WTC11 (cell line): ENCODE measurements around the gene HECW1. TPM values are rescaled to one million over a fixed set of nuclear protein-coding genes. Genes with fewer than 3 reads are reported as not detected.

Source experiments
- ATAC-seq: fragments of 200-7000 bp; cut with Tn5 transposase; 2 replicates; pipeline ENCODE4 v1.10.0; 2021; ENCODE audit warnings: mild to moderate bottlenecking, moderate library complexity
- CTCF ChIA-PET: fragments of 300-600 bp; sonication (Branson Sonifier 250); formaldehyde crosslinking; loops from one replicate; lab custom pipeline; 2021; ENCODE audit warnings: antibody characterized with exemption; lab: Charles Lee
- POLR2A ChIA-PET: fragments of 350-600 bp; sonication (Branson Sonifier 250); formaldehyde crosslinking; loops from one replicate; lab custom pipeline; 2021; ENCODE audit warnings: antibody characterized with exemption; lab: Charles Lee
- DNase-seq: peaks from one replicate; pipeline ENCODE4 v3.0.0; 2021; ENCODE audit warnings: low spot score
- H3K27ac Mint-ChIP-seq: 2 replicates; pipeline ENCODE4 v1.8.0; 2021; ENCODE audit warnings: mixed read lengths
- H3K27me3 Mint-ChIP-seq: 2 replicates; pipeline ENCODE4 v1.8.0; 2021; ENCODE audit warnings: low read depth, mild to moderate bottlenecking, moderate library complexity, mixed read lengths
- H3K36me3 Mint-ChIP-seq: 2 replicates; pipeline ENCODE4 v1.8.0; 2021; ENCODE audit warnings: mixed read lengths
- H3K4me1 Mint-ChIP-seq: 2 replicates; pipeline ENCODE4 v1.8.0; 2022; ENCODE audit warnings: mixed read lengths
- H3K4me3 Mint-ChIP-seq: 2 replicates; pipeline ENCODE4 v1.8.0; 2021; ENCODE audit warnings: mild to moderate bottlenecking, moderate library complexity, mixed read lengths
- H3K9me3 Mint-ChIP-seq: 2 replicates; pipeline ENCODE4 v1.8.0; 2021; ENCODE audit warnings: mixed read lengths
- CREB1 ChIP-seq: sonication (generic); formaldehyde crosslinking; IDR thresholded peaks from 2 replicates; pipeline ENCODE4 v1.8.0; 2023; ENCODE audit warnings: mild to moderate bottlenecking, missing genetic modification reagents
- ETV6 ChIP-seq: sonication (generic); formaldehyde crosslinking; IDR thresholded peaks from 2 replicates; pipeline ENCODE4 v1.8.1; 2022; ENCODE audit warnings: mild to moderate bottlenecking, missing genetic modification reagents
- GABPB1 ChIP-seq: sonication (generic); formaldehyde crosslinking; IDR thresholded peaks from 2 replicates; pipeline ENCODE4 v1.8.1; 2023; ENCODE audit warnings: mild to moderate bottlenecking, missing genetic modification reagents
- GTF2I ChIP-seq: fragments of 250-450 bp; sonication (Bioruptor Pico); conservative IDR thresholded peaks from 2 replicates; pipeline ENCODE4 v1.4.0; 2021; ENCODE audit warnings: mild to moderate bottlenecking
- NFATC4 ChIP-seq: fragments of 250-450 bp; sonication (Bioruptor Pico); IDR thresholded peaks from 2 replicates; pipeline ENCODE4 v1.9.0; 2021; ENCODE audit warnings: mild to moderate bottlenecking
- NR1H2 ChIP-seq: sonication (generic); formaldehyde crosslinking; IDR thresholded peaks from 2 replicates; pipeline ENCODE4 v1.9.0; 2021; ENCODE audit warnings: mild to moderate bottlenecking, moderate library complexity, missing genetic modification reagents
- NR3C1 ChIP-seq: sonication (generic); formaldehyde crosslinking; conservative IDR thresholded peaks from 2 replicates; pipeline ENCODE4 v1.8.1; 2023; ENCODE audit warnings: low read depth, mild to moderate bottlenecking, missing genetic modification reagents
- OVOL2 ChIP-seq: fragments of 250-450 bp; sonication (Bioruptor Pico); IDR thresholded peaks from 2 replicates; pipeline ENCODE4 v1.9.0; 2021; ENCODE audit warnings: mild to moderate bottlenecking, borderline replicate concordance
- PREB ChIP-seq: sonication (generic); formaldehyde crosslinking; IDR thresholded peaks from 2 replicates; pipeline ENCODE4 v1.8.1; 2022; ENCODE audit warnings: mild to moderate bottlenecking, missing genetic modification reagents, moderate library complexity, borderline replicate concordance
- RORB ChIP-seq: fragments of 250-450 bp; sonication (Bioruptor Pico); IDR thresholded peaks from 2 replicates; pipeline ENCODE4 v1.9.0; 2021; ENCODE audit warnings: mild to moderate bottlenecking
- SMAD3 ChIP-seq: sonication (generic); formaldehyde crosslinking; IDR thresholded peaks from 2 replicates; pipeline ENCODE4 v1.8.0; 2022; ENCODE audit warnings: missing genetic modification reagents, mild to moderate bottlenecking, borderline replicate concordance
- SOX15 ChIP-seq: fragments of 250-450 bp; sonication (Bioruptor Pico); IDR thresholded peaks from 2 replicates; pipeline ENCODE4 v1.9.0; 2021; ENCODE audit warnings: mild to moderate bottlenecking
- STAT6 ChIP-seq: sonication (generic); formaldehyde crosslinking; conservative IDR thresholded peaks from 2 replicates; pipeline ENCODE4 v1.8.1; 2023; ENCODE audit warnings: mild to moderate bottlenecking, low read depth, missing genetic modification reagents, moderate library complexity
- TCF7 ChIP-seq: sonication (generic); formaldehyde crosslinking; IDR thresholded peaks from 2 replicates; pipeline ENCODE4 v1.8.0; 2022; ENCODE audit warnings: mild to moderate bottlenecking, low read depth, missing genetic modification reagents, moderate library complexity
- TEAD1 ChIP-seq: sonication (generic); formaldehyde crosslinking; IDR thresholded peaks from 2 replicates; pipeline ENCODE4 v1.8.0; 2022; ENCODE audit warnings: mild to moderate bottlenecking, missing genetic modification reagents
- TP53 ChIP-seq: sonication (generic); formaldehyde crosslinking; IDR thresholded peaks from 2 replicates; pipeline ENCODE4 v1.8.1; 2023; ENCODE audit warnings: mild to moderate bottlenecking, missing genetic modification reagents
- ZNF263 ChIP-seq: sonication (generic); formaldehyde crosslinking; IDR thresholded peaks from 2 replicates; pipeline ENCODE4 v1.8.1; 2022; ENCODE audit warnings: low read depth, mild to moderate bottlenecking, moderate library complexity, missing genetic modification reagents
- ZNF512 ChIP-seq: sonication (generic); formaldehyde crosslinking; IDR thresholded peaks from 2 replicates; pipeline ENCODE4 v1.8.1; 2022; ENCODE audit warnings: missing genetic modification reagents, borderline replicate concordance
- total RNA-seq: library from RNA; stranded (reverse); gene quantifications from 3 replicates; pipeline ENCODE4 v1.2.3, GENCODE V29; 2021
- TF ChIP-seq, protein P1 (sequence below): sonication (generic); formaldehyde crosslinking; IDR thresholded peaks from 2 replicates; pipeline ENCODE4 v1.8.0; 2022; ENCODE audit warnings: missing genetic modification reagents
- TF ChIP-seq, protein P2 (sequence below): sonication (generic); formaldehyde crosslinking; IDR thresholded peaks from 2 replicates; pipeline ENCODE4 v1.8.0; 2022; ENCODE audit warnings: mild to moderate bottlenecking, missing genetic modification reagents
- TF ChIP-seq, protein P3 (sequence below): sonication (generic); formaldehyde crosslinking; IDR thresholded peaks from 2 replicates; pipeline ENCODE4 v1.8.1; 2022; ENCODE audit warnings: mild to moderate bottlenecking, moderate library complexity, missing genetic modification reagents
- TF ChIP-seq, protein P4 (sequence below): sonication (generic); formaldehyde crosslinking; IDR thresholded peaks from 2 replicates; pipeline ENCODE4 v1.8.1; 2023; ENCODE audit warnings: mild to moderate bottlenecking, missing genetic modification reagents
- TF ChIP-seq, protein P5 (sequence below): fragments of 250-450 bp; sonication (Bioruptor Pico); IDR thresholded peaks from 2 replicates; pipeline ENCODE4 v1.9.0; 2021; ENCODE audit warnings: moderate library complexity, mild to moderate bottlenecking, inconsistent platforms, borderline replicate concordance

Gene HECW1
- total RNA-seq, 1 experiment from 2014 or later, result 6.1 TPM

DNA sequence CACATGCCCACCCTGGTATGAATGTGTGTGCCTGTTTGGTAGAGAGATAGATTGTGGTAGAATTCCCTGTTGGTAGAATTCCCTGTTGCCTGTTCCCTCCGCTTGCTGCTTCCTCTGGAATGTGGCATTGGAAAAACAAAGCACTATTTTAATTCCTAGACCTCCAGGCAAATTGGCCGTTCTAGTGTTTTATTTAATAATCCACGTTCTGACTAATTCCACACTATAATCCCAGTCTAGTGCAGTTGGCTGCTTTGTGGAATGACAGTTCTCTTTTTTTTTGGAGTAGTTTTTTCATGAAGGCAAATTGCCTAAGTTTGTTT lies 2.0 kb downstream of the HECW1 start:
- ATAC-seq (no peak), DNase-seq (no peak)
- ChIA-PET POLR2A (interaction anchor here (0.7 kb wide), 1 partner anchor 12 kb away, joined by 4 read pairs; no protein-coding TSS in a partner anchor), CTCF (interaction anchor here (0.7 kb wide), 1 partner anchor 275 kb away, joined by 3 read pairs; no protein-coding TSS in a partner anchor)
- Mint-ChIP-seq H3K27me3 (peaks cover 23% of the 10 kb centered on the region), H3K9me3 (no peaks in the 10 kb centered on the region), H3K4me1 (peaks cover 63% of the 10 kb centered on the region), H3K4me3 (peak overlapping the region; percentile 76), H3K27ac (no peak overlapping the region), H3K36me3 (no peaks in the 10 kb centered on the region)
- no peak for TF ChIP-seq TCF7 (CRISPR knock-in tag)
- TF ChIP-seq, protein P1, sequence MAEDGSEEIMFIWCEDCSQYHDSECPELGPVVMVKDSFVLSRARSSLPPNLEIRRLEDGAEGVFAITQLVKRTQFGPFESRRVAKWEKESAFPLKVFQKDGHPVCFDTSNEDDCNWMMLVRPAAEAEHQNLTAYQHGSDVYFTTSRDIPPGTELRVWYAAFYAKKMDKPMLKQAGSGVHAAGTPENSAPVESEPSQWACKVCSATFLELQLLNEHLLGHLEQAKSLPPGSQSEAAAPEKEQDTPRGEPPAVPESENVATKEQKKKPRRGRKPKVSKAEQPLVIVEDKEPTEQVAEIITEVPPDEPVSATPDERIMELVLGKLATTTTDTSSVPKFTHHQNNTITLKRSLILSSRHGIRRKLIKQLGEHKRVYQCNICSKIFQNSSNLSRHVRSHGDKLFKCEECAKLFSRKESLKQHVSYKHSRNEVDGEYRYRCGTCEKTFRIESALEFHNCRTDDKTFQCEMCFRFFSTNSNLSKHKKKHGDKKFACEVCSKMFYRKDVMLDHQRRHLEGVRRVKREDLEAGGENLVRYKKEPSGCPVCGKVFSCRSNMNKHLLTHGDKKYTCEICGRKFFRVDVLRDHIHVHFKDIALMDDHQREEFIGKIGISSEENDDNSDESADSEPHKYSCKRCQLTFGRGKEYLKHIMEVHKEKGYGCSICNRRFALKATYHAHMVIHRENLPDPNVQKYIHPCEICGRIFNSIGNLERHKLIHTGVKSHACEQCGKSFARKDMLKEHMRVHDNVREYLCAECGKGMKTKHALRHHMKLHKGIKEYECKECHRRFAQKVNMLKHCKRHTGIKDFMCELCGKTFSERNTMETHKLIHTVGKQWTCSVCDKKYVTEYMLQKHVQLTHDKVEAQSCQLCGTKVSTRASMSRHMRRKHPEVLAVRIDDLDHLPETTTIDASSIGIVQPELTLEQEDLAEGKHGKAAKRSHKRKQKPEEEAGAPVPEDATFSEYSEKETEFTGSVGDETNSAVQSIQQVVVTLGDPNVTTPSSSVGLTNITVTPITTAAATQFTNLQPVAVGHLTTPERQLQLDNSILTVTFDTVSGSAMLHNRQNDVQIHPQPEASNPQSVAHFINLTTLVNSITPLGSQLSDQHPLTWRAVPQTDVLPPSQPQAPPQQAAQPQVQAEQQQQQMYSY (CRISPR knock-in tag), result no peak
- TF ChIP-seq ZNF512 (CRISPR knock-in tag), result no peak
- no peak for TF ChIP-seq GABPB1
- TF ChIP-seq, protein P2, sequence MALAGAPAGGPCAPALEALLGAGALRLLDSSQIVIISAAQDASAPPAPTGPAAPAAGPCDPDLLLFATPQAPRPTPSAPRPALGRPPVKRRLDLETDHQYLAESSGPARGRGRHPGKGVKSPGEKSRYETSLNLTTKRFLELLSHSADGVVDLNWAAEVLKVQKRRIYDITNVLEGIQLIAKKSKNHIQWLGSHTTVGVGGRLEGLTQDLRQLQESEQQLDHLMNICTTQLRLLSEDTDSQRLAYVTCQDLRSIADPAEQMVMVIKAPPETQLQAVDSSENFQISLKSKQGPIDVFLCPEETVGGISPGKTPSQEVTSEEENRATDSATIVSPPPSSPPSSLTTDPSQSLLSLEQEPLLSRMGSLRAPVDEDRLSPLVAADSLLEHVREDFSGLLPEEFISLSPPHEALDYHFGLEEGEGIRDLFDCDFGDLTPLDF (CRISPR knock-in tag), result no peak
- TF ChIP-seq TP53 (CRISPR knock-in tag), result no peak
- TF ChIP-seq NFATC4 (CRISPR knock-in tag), result no peak
- no peak for TF ChIP-seq NR3C1 (CRISPR knock-in tag)
- TF ChIP-seq ZNF263, result no peak
- TF ChIP-seq STAT6 (CRISPR knock-in tag), result no peak

- Mint-ChIP-seq H3K4me3 (no peak overlapping the region), H3K27ac (no peak overlapping the region), H3K27me3 (peaks cover 17% of the 10 kb centered on the region), H3K9me3 (no peaks in the 10 kb centered on the region), H3K36me3 (no peaks in the 10 kb centered on the region), H3K4me1 (peaks cover 47% of the 10 kb centered on the region)
- no peak for DNase-seq
- ChIA-PET POLR2A (no interaction called here), CTCF (interaction anchor here (0.9 kb wide), 1 partner anchor 323 kb away, joined by 3 read pairs; no protein-coding TSS in a partner anchor)
- no peak for ATAC-seq
- no peak for TF ChIP-seq TEAD1 (CRISPR knock-in tag)
- TF ChIP-seq, protein P3, sequence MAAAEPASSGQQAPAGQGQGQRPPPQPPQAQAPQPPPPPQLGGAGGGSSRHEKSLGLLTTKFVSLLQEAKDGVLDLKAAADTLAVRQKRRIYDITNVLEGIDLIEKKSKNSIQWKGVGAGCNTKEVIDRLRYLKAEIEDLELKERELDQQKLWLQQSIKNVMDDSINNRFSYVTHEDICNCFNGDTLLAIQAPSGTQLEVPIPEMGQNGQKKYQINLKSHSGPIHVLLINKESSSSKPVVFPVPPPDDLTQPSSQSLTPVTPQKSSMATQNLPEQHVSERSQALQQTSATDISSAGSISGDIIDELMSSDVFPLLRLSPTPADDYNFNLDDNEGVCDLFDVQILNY, result no peak
- TF ChIP-seq GTF2I, result no peak
- TF ChIP-seq SMAD3, result no peak
- no peak for TF ChIP-seq PREB
- TF ChIP-seq, protein P4, sequence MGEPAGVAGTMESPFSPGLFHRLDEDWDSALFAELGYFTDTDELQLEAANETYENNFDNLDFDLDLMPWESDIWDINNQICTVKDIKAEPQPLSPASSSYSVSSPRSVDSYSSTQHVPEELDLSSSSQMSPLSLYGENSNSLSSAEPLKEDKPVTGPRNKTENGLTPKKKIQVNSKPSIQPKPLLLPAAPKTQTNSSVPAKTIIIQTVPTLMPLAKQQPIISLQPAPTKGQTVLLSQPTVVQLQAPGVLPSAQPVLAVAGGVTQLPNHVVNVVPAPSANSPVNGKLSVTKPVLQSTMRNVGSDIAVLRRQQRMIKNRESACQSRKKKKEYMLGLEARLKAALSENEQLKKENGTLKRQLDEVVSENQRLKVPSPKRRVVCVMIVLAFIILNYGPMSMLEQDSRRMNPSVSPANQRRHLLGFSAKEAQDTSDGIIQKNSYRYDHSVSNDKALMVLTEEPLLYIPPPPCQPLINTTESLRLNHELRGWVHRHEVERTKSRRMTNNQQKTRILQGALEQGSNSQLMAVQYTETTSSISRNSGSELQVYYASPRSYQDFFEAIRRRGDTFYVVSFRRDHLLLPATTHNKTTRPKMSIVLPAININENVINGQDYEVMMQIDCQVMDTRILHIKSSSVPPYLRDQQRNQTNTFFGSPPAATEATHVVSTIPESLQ (CRISPR knock-in tag), result no peak
- no peak for TF ChIP-seq ETV6 (CRISPR knock-in tag)
- no peak for TF ChIP-seq OVOL2 (CRISPR knock-in tag)
- no peak for TF ChIP-seq CREB1 (CRISPR knock-in tag)
- TF ChIP-seq NR1H2 (CRISPR knock-in tag), result no peak
- TF ChIP-seq SOX15, result no peak
- no peak for TF ChIP-seq RORB (CRISPR knock-in tag)
- TF ChIP-seq, protein P5, sequence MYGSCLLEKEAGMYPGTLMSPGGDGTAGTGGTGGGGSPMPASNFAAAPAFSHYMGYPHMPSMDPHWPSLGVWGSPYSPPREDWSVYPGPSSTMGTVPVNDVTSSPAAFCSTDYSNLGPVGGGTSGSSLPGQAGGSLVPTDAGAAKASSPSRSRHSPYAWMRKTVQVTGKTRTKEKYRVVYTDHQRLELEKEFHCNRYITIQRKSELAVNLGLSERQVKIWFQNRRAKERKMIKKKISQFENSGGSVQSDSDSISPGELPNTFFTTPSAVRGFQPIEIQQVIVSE, result no peak
Measured at GRCh38 chr7:43116451-43116850, 4.0 kb downstream of the HECW1 start.
